NCI-H2107 treated with DMSO at 0.1 percent for 48 hours (cell line): ENCODE data around the gene AGO1.

Experiments
- DNase-seq: peaks from one replicate; lab custom pipeline; 2025; ENCODE audit not compliant: unreplicated experiment; lab: John Stamatoyannopoulos, UW

The AGO1 gene

GRCh38 chr1:35882945-35883634 lies at the start of gene AGO1:
Gene AGO1, plus strand, starts transcription at chr1:35883209. Its CDS starts 213 bp downstream, at chr1:35883422.
- peak; percentile 80 for DNase-seq

- no peak for DNase-seq
Observed at GRCh38 chr1:35833395-35833794, 49.6 kb upstream of the AGO1 start.

- DNase-seq, result no peak
Observed at GRCh38 chr1:35834218-35834617, 48.8 kb upstream of the AGO1 start.

- DNase-seq, result no peak
Observed at GRCh38 chr1:35835398-35835797, 47.6 kb upstream of the AGO1 start.

- no peak for DNase-seq
Observed at GRCh38 chr1:35836734-35837133, 46.3 kb upstream of the AGO1 start.

GRCh38 chr1:35838693-35839245 lies 44.2 kb upstream of the AGO1 start:
- DNase-seq, result no peak

GRCh38 chr1:35844826-35845225 lies 38.2 kb upstream of the AGO1 start:
- no peak for DNase-seq

GRCh38 chr1:35845766-35846165 lies 37.2 kb upstream of the AGO1 start:
- no peak for DNase-seq

- no peak for DNase-seq
Observed at GRCh38 chr1:35847935-35848565, 35.0 kb upstream of the AGO1 start.

- DNase-seq, result no peak
Observed at GRCh38 chr1:35850051-35850450, 33.0 kb upstream of the AGO1 start.

GRCh38 chr1:35850716-35851115 lies 32.3 kb upstream of the AGO1 start:
- no peak for DNase-seq

- no peak for DNase-seq
Observed at GRCh38 chr1:35851132-35851869, 31.7 kb upstream of the AGO1 start.

- no peak for DNase-seq
Observed at GRCh38 chr1:35852241-35852640, 30.8 kb upstream of the AGO1 start.

GRCh38 chr1:35854989-35855700 lies 27.9 kb upstream of the AGO1 start:
- DNase-seq, result no peak

GRCh38 chr1:35856964-35857363 lies 26.0 kb upstream of the AGO1 start:
- DNase-seq, result no peak

- no peak for DNase-seq
Observed at GRCh38 chr1:35857830-35858229, 25.2 kb upstream of the AGO1 start.

- DNase-seq, result no peak
Observed at GRCh38 chr1:35860696-35861095, 22.3 kb upstream of the AGO1 start.

- no peak for DNase-seq
Observed at GRCh38 chr1:35863136-35863535, 19.9 kb upstream of the AGO1 start.

- no peak for DNase-seq
Observed at GRCh38 chr1:35863881-35864625, 19.0 kb upstream of the AGO1 start.

GRCh38 chr1:35864813-35865212 lies 18.2 kb upstream of the AGO1 start:
- no peak for DNase-seq

GRCh38 chr1:35866991-35867390 lies 16.0 kb upstream of the AGO1 start:
- no peak for DNase-seq
